Esophagus muscularis mucosa (tissue), 3 donors: ENCODE data around the gene RPP38.

Experiments
- POLR2A ChIP-seq: fragments of 450-650 bp; IDR thresholded peaks from one replicate; pipeline ENCODE4 v1.6.1; 2017; ENCODE audit warnings: antibody characterized with exemption, moderate library complexity, mild to moderate bottlenecking, low read depth
- POLR2AphosphoS5 ChIP-seq, 2 donors: sonication (generic); formaldehyde crosslinking; IDR thresholded peaks; one replicate each; pipeline ENCODE4 v1.6.1; 2017; ENCODE audit warnings: antibody characterized with exemption in 2 of 2
- TF ChIP-seq, protein P1 (sequence below), 3 experiments: fragments of 200-600 bp in 2 of 3; fragments of 450-650 bp in 1 of 3; sonication (generic) in 2 of 3; IDR thresholded peaks; one replicate each; pipeline ENCODE4 v1.5.1; 2017 to 2019; ENCODE audit warnings: antibody characterized with exemption in 3 of 3, mild to moderate bottlenecking in 2 of 3, moderate library complexity in 1 of 3

DNA sequence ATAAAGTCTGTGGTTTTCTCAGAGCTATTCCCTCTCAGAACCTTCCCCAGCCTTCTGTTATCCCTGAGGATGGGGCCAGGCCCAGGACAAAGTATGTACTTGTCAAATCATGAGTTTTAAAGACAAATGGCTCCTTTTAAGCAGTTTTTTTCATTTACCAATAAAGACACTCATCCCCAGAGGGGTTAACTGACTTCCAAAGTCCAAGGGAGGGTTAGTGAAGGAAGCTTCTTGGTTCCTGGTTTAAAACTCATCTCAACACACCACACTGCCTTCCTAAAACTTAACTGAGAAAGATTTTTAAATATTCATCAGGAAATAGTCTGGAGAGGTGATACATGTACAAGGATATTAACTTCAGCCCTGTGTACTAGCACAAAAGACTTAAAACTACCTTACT, 55.4 kb downstream of the RPP38 start:
- TF ChIP-seq, protein P1, sequence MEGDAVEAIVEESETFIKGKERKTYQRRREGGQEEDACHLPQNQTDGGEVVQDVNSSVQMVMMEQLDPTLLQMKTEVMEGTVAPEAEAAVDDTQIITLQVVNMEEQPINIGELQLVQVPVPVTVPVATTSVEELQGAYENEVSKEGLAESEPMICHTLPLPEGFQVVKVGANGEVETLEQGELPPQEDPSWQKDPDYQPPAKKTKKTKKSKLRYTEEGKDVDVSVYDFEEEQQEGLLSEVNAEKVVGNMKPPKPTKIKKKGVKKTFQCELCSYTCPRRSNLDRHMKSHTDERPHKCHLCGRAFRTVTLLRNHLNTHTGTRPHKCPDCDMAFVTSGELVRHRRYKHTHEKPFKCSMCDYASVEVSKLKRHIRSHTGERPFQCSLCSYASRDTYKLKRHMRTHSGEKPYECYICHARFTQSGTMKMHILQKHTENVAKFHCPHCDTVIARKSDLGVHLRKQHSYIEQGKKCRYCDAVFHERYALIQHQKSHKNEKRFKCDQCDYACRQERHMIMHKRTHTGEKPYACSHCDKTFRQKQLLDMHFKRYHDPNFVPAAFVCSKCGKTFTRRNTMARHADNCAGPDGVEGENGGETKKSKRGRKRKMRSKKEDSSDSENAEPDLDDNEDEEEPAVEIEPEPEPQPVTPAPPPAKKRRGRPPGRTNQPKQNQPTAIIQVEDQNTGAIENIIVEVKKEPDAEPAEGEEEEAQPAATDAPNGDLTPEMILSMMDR (IDR thresholded peaks at IDR 0.05) = no peak
- TF ChIP-seq POLR2A (no peak), POLR2AphosphoS5 (IDR thresholded peaks at IDR 0.05) (no peak)
